Ascending aorta (tissue), 2 donors: Measurements from ENCODE around the gene TARS1. TPM values are rescaled to one million over a fixed set of nuclear protein-coding genes. Genes with fewer than 3 reads are reported as not detected.

Source experiments
- DNase-seq, 2 donors: peaks; one replicate each; pipeline ENCODE4 v3.0.0-alpha.2; 2019; ENCODE audit warnings: low spot score in 2 of 2
- H3K27ac ChIP-seq, 2 donors: fragments of 200-600 bp; sonication (generic); one replicate each; pipeline ENCODE4 v1.5.1; 2016 to 2017; ENCODE audit warnings: mild to moderate bottlenecking in 1 of 2
- H3K27me3 ChIP-seq: fragments of 200-600 bp; sonication (generic); one replicate; pipeline ENCODE4 v1.5.1; 2017
- H3K36me3 ChIP-seq, 2 donors: fragments of 200-600 bp; sonication (generic); one replicate each; pipeline ENCODE4 v1.5.1; 2016
- H3K4me1 ChIP-seq, 2 donors: fragments of 200-600 bp; sonication (generic); one replicate each; pipeline ENCODE4 v1.5.1; 2016 to 2017; ENCODE audit warnings: mild to moderate bottlenecking in 1 of 2
- H3K4me3 ChIP-seq, 2 donors: fragments of 200-600 bp; sonication (generic); one replicate each; pipeline ENCODE4 v1.5.1; 2016 to 2017; ENCODE audit warnings: mild to moderate bottlenecking in 1 of 2
- H3K9me3 ChIP-seq, 2 donors: fragments of 200-600 bp; sonication (generic); one replicate each; pipeline ENCODE4 v1.5.1; 2016
- CTCF ChIP-seq, 3 experiments: fragments of 200-600 bp in 2 of 3; fragments of 450-650 bp in 1 of 3; sonication (generic) in 2 of 3; IDR thresholded peaks; one replicate each; pipeline ENCODE4 v1.5.1; 2016 to 2019; ENCODE audit warnings: antibody characterized with exemption in 3 of 3, mild to moderate bottlenecking in 1 of 3, moderate library complexity in 1 of 3
- intact Hi-C: fragments of 100-400 bp; cut with DNase I; formaldehyde crosslinking; loops from one replicate; pipeline ENCODE4 v1.15.1; 2023
- total RNA-seq: library from RNA; depleted of rRNA; stranded (reverse); fragments of >200 nt; gene quantifications from one replicate; pipeline ENCODE4 v1.1.0, GENCODE V29; 2016

TARS1 gene
- total RNA-seq, 1 donor from 2014 or later, result 60.5 TPM

- intact Hi-C loops, result no loop called here
- no peak for TF ChIP-seq CTCF (IDR thresholded peaks at IDR 0.05)
- no peak overlapping the region for H3K4me3 ChIP-seq
- H3K36me3 ChIP-seq, result no peaks in the 10 kb centered on the region
- no peaks in the 10 kb centered on the region for H3K4me1 ChIP-seq
- no peak for DNase-seq
- no peak overlapping the region for H3K27ac ChIP-seq
- no peaks in the 10 kb centered on the region for H3K27me3 ChIP-seq
- H3K9me3 ChIP-seq, result no peaks in the 10 kb centered on the region
Measured at GRCh38 chr5:33501260-33501659, 60.5 kb downstream of the TARS1 start.

- no peak overlapping the region for H3K27ac ChIP-seq
- no peaks in the 10 kb centered on the region for H3K36me3 ChIP-seq
- no peak overlapping the region for H3K4me3 ChIP-seq
- DNase-seq, result no peak
- H3K27me3 ChIP-seq, result no peaks in the 10 kb centered on the region
- no peak for TF ChIP-seq CTCF (IDR thresholded peaks at IDR 0.05)
- intact Hi-C loops, result no loop called here
- no peaks in the 10 kb centered on the region for H3K9me3 ChIP-seq
- H3K4me1 ChIP-seq, result no peaks in the 10 kb centered on the region
Measured at GRCh38 chr5:33501899-33502298, 61.1 kb downstream of the TARS1 start.

GRCh38 chr5:33504570-33504969 is 63.8 kb downstream of the TARS1 start:
- intact Hi-C loops, result no loop called here
- no peak for DNase-seq
- no peak overlapping the region for H3K4me3 ChIP-seq
- no peaks in the 10 kb centered on the region for H3K27me3 ChIP-seq
- H3K9me3 ChIP-seq, result no peaks in the 10 kb centered on the region
- H3K27ac ChIP-seq, result no peak overlapping the region
- no peaks in the 10 kb centered on the region for H3K4me1 ChIP-seq
- H3K36me3 ChIP-seq, result no peaks in the 10 kb centered on the region
- TF ChIP-seq CTCF (IDR thresholded peaks at IDR 0.05), result no peak

GRCh38 chr5:33507426-33507825 is 66.7 kb downstream of the TARS1 start:
- Histone ChIP-seq H3K4me3 (no peak overlapping the region), H3K27me3 (no peaks in the 10 kb centered on the region), H3K9me3 (no peaks in the 10 kb centered on the region), H3K36me3 (no peaks in the 10 kb centered on the region), H3K27ac (no peak overlapping the region), H3K4me1 (no peaks in the 10 kb centered on the region)
- intact Hi-C loops, result loop anchor here (5.0 kb wide), 1 partner anchor 130 kb away; no protein-coding TSS in a partner anchor
- TF ChIP-seq CTCF (IDR thresholded peaks at IDR 0.05), result no peak
- DNase-seq, result no peak

- H3K9me3 ChIP-seq, result no peaks in the 10 kb centered on the region
- intact Hi-C loops, result loop anchor here (5.0 kb wide), 1 partner anchor 132 kb away; no protein-coding TSS in a partner anchor
- DNase-seq, result no peak
- no peak overlapping the region for H3K27ac ChIP-seq
- TF ChIP-seq CTCF (IDR thresholded peaks at IDR 0.05), result no peak
- no peaks in the 10 kb centered on the region for H3K27me3 ChIP-seq
- H3K36me3 ChIP-seq, result no peaks in the 10 kb centered on the region
- H3K4me3 ChIP-seq, result no peak overlapping the region
- H3K4me1 ChIP-seq, result peaks cover 0 to 10% of the 10 kb centered on the region in 2 donors
Measured at GRCh38 chr5:33509036-33509435, 68.3 kb downstream of the TARS1 start.
